ENCODE data around the gene KRT73.

KRT73 gene

GRCh38 chr12:52634266-52635056 lies 16.1 kb upstream of the KRT73 start:
- no peaks in the 10 kb centered on the region for H3K9me3 ChIP-seq
- TF ChIP-seq, protein P1, sequence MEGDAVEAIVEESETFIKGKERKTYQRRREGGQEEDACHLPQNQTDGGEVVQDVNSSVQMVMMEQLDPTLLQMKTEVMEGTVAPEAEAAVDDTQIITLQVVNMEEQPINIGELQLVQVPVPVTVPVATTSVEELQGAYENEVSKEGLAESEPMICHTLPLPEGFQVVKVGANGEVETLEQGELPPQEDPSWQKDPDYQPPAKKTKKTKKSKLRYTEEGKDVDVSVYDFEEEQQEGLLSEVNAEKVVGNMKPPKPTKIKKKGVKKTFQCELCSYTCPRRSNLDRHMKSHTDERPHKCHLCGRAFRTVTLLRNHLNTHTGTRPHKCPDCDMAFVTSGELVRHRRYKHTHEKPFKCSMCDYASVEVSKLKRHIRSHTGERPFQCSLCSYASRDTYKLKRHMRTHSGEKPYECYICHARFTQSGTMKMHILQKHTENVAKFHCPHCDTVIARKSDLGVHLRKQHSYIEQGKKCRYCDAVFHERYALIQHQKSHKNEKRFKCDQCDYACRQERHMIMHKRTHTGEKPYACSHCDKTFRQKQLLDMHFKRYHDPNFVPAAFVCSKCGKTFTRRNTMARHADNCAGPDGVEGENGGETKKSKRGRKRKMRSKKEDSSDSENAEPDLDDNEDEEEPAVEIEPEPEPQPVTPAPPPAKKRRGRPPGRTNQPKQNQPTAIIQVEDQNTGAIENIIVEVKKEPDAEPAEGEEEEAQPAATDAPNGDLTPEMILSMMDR (IDR thresholded peaks at IDR 0.05; ENCODE audit: low read depth, low read length): no peak
- DNase-seq: no peak

GRCh38 chr12:52633383-52633782 lies 15.0 kb upstream of the KRT73 start:
- peaks cover 19% of the 10 kb centered on the region for H3K27me3 ChIP-seq
- H3K4me3 ChIP-seq (ENCODE audit: low read depth, low read length): no peak overlapping the region
- H3K9me3 ChIP-seq: no peaks in the 10 kb centered on the region
- no peaks in the 10 kb centered on the region for H3K4me1 ChIP-seq
- H3K36me3 ChIP-seq: no peaks in the 10 kb centered on the region
- TF ChIP-seq, protein P1 (IDR thresholded peaks at IDR 0.05; ENCODE audit: low read depth, low read length): no peak
- DNase-seq: no peak

More at GRCh38 chr12:52634266-52635056, 16.1 kb upstream of the KRT73 start:
- H3K4me1 ChIP-seq: no peaks in the 10 kb centered on the region
- H3K27me3 ChIP-seq: peaks cover 19% of the 10 kb centered on the region
- no peak overlapping the region for H3K4me3 ChIP-seq (ENCODE audit: low read depth, low read length)
- H3K36me3 ChIP-seq: no peaks in the 10 kb centered on the region

DNA sequence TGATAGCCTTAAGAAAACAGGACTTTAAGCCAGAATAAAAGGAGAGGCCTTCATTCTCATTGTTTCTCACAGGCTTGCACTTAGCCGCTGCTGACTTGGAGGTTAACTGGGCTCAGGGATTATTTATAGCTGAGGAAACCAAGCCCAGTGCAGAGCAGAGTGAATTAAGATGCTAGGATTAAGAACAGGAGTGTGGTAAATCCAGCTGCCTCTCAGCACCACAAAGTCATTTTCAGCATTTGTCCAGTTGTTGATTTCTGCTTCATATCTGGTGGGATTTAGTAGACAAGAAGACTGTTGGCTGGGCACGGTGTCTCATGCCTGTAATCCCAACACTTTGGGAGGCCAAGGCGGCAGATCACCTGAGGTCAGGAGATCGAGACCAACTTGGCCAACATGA lies 14.3 kb upstream of the KRT73 start:
- Histone ChIP-seq H3K9me3 (no peaks in the 10 kb centered on the region), H3K36me3 (no peaks in the 10 kb centered on the region), H3K4me3 (ENCODE audit: low read depth, low read length) (no peak overlapping the region), H3K4me1 (no peaks in the 10 kb centered on the region), H3K27me3 (peaks cover 18% of the 10 kb centered on the region)
- no peak for DNase-seq
- TF ChIP-seq, protein P1 (IDR thresholded peaks at IDR 0.05; ENCODE audit: low read depth, low read length): no peak

GRCh38 chr12:52631676-52632459 lies 13.5 kb upstream of the KRT73 start:
- H3K4me3 ChIP-seq (ENCODE audit: low read depth, low read length): no peak overlapping the region
- DNase-seq: no peak
- TF ChIP-seq, protein P1 (IDR thresholded peaks at IDR 0.05; ENCODE audit: low read depth, low read length): no peak

GRCh38 chr12:52631264-52631663 lies 12.9 kb upstream of the KRT73 start:
- Histone ChIP-seq H3K4me1 (no peaks in the 10 kb centered on the region), H3K36me3 (no peaks in the 10 kb centered on the region), H3K27me3 (peaks cover 16% of the 10 kb centered on the region), H3K9me3 (no peaks in the 10 kb centered on the region), H3K4me3 (ENCODE audit: low read depth, low read length) (no peak overlapping the region)
- TF ChIP-seq, protein P1 (IDR thresholded peaks at IDR 0.05; ENCODE audit: low read depth, low read length): no peak
- DNase-seq: no peak

More at GRCh38 chr12:52631676-52632459, 13.5 kb upstream of the KRT73 start:
- H3K4me1 ChIP-seq: no peaks in the 10 kb centered on the region
- no peaks in the 10 kb centered on the region for H3K9me3 ChIP-seq
- H3K36me3 ChIP-seq: no peaks in the 10 kb centered on the region
- peaks cover 16% of the 10 kb centered on the region for H3K27me3 ChIP-seq
